Lower leg skin (tissue), 3 donors: Measurements from ENCODE around the gene TMCO4.

Experiments
- CTCF ChIP-seq, 3 donors: fragments of 450-650 bp; IDR thresholded peaks; one replicate each; pipeline ENCODE4 v1.5.1; 2016; ENCODE audit warnings: antibody characterized with exemption in 3 of 3, mild to moderate bottlenecking in 3 of 3, moderate library complexity in 2 of 3
- POLR2A ChIP-seq, 2 donors: fragments of 450-650 bp; IDR thresholded peaks; one replicate each; pipeline ENCODE4 v1.6.1; 2016 to 2017; ENCODE audit warnings: antibody characterized with exemption in 2 of 2, mild to moderate bottlenecking in 1 of 2, moderate library complexity in 1 of 2

GRCh38 chr1:19765623-19766022 lies 34.1 kb downstream of the TMCO4 start:
- TF ChIP-seq CTCF (IDR thresholded peaks at IDR 0.05), result no peak
- TF ChIP-seq POLR2A (IDR thresholded peaks at IDR 0.05), result no peak
